Measurements from ENCODE around the gene GALNT15. TPM values are rescaled to one million over a fixed set of nuclear protein-coding genes. Genes with fewer than 3 reads are reported as not detected.

The GALNT15 gene
- 3.9 TPM for total RNA-seq

- DNase-seq (ENCODE audit: low spot score): peak; percentile 76
These were observed at the start of gene GALNT15 for GRCh38 chr3:16174389-16174788. Gene GALNT15, plus strand, starts transcription at chr3:16174680. Its CDS starts 472 bp downstream, at chr3:16175152.

- no peak for DNase-seq (ENCODE audit: low spot score)
These were observed 47.8 kb upstream of the GALNT15 start for GRCh38 chr3:16126634-16127033.

DNA sequence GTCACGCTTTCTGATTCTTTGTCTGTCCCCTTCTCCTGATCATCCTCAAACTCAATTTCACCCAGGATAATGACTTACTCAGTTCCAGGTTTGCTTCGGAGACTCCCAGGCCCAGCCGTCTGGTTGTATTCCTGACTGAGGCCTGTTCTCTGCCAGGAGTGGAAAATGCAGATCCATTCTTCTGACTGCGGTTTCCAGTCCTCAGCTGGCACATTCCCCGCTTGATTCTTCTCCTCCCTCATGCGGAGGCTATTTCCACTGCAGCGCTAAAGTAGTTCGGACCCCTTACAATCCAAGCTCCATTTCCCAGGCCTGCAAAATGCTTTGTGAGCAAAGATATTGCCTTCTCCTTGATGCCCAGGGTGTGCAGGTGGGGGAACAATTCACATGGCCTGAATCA lies 47.2 kb upstream of the GALNT15 start:
- DNase-seq (ENCODE audit: low spot score): no peak

- DNase-seq (ENCODE audit: low spot score): no peak
These were observed 44.4 kb upstream of the GALNT15 start for GRCh38 chr3:16130066-16130465.

- no peak for DNase-seq (ENCODE audit: low spot score)
These were observed 42.3 kb upstream of the GALNT15 start for GRCh38 chr3:16132190-16132589.

DNA sequence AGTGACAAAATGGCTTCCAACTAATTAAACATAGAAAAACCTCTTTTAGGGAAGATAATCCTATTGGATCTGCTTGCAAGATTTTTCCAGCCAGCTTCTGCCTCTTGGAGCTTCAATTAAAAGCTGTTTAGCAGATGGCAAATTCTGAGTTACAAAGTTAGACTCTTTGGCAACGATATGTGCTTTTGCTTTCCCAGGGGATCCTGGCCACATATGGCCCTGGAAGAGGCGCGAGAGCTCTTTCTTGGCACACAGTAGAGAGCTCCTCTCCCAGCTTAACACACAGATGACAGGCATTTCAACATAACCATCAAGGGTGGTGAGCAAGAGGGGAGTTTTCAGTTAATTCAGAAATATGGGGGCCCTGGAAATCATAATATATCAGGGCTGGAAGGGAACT lies 41.6 kb upstream of the GALNT15 start:
- DNase-seq (ENCODE audit: low spot score): no peak

GRCh38 chr3:16134173-16134928 lies 40.1 kb upstream of the GALNT15 start:
- DNase-seq (ENCODE audit: low spot score): no peak

DNA sequence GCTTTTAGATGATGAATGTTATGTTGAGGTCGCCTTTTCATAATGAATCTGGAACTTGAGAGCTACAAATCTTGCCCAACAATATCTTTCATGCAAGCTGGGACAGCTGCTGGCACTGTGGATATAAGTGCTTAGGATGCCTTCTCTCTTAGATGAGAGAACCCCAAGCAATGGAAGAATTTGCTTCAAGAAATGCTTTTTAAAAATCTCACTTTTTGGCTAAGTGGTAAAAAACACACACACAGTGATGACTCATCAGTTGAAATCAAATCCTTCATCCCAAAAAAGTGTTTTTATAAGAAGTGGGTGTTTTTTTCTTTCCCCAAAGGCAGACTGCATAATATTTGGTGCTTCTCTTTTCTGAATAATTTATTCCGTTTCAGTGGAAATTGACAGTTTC lies 38.4 kb upstream of the GALNT15 start:
- no peak for DNase-seq (ENCODE audit: low spot score)

GRCh38 chr3:16137044-16137443 lies 37.4 kb upstream of the GALNT15 start:
- DNase-seq (ENCODE audit: low spot score): no peak

- no peak for DNase-seq (ENCODE audit: low spot score)
These were observed 36.5 kb upstream of the GALNT15 start for GRCh38 chr3:16137977-16138376.

- no peak for DNase-seq (ENCODE audit: low spot score)
These were observed 34.2 kb upstream of the GALNT15 start for GRCh38 chr3:16140116-16140893.

- no peak for DNase-seq (ENCODE audit: low spot score)
These were observed 33.6 kb upstream of the GALNT15 start for GRCh38 chr3:16140894-16141285.

DNA sequence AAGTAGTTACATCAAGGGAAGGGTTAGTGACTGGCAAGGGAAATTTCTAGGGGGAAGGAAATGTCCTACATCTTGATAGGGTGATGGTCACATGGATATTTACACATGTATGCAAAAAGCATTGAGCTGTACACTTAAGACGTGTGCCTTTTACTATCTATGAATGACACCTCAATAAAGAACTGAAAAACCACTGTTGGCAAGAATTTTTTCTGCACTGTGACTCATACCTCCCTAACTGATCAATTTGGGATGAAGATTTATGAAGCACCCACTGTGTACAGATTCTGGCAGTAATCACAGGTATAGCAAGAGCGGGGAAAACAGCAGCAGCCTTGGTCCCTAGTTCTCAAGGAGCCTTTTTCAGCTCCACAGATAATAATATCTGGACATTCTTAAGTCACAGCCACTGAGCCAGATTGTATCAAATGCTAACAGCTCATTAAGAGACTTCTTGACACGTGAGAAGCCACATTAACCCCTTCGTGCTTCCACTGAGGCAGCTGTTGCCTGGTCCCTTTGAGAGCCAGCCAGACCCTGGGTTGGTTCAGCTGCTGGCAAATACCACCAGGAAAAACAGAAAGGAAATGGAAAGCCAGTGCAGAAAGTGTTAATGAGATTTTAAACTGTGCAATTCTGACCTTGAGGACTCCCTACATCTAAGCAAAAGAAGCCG lies 32.0 kb upstream of the GALNT15 start:
- no peak for DNase-seq (ENCODE audit: low spot score)

GRCh38 chr3:16143861-16144447 lies 30.5 kb upstream of the GALNT15 start:
- no peak for DNase-seq (ENCODE audit: low spot score)

DNA sequence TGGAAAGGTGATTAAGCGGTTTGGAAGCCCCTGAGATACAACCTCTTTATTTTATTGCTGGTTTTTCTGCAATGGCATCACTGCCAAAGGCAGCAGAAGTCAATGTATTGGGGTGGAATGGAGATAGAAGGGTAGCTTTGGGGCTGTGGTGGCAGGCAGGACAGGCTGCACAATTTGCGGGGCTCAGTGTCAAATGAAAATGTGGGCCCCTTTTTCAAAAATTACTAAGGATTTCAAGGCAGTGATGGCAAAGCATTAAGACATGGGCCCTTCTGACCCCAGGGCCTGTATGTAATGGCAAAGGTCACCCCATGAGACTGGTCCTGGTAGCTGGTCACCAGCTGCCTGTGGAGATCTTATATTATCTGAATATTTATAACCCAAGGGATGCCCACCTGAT lies 29.3 kb upstream of the GALNT15 start:
- DNase-seq (ENCODE audit: low spot score): no peak

GRCh38 chr3:16146015-16146730 lies 28.3 kb upstream of the GALNT15 start:
- DNase-seq (ENCODE audit: low spot score): no peak

GRCh38 chr3:16147220-16147994 lies 27.1 kb upstream of the GALNT15 start:
- no peak for DNase-seq (ENCODE audit: low spot score)

- no peak for DNase-seq (ENCODE audit: low spot score)
These were observed 26.3 kb upstream of the GALNT15 start for GRCh38 chr3:16148213-16148612.

GRCh38 chr3:16148783-16149182 lies 25.7 kb upstream of the GALNT15 start:
- peak; percentile 72 for DNase-seq (ENCODE audit: low spot score)

DNA sequence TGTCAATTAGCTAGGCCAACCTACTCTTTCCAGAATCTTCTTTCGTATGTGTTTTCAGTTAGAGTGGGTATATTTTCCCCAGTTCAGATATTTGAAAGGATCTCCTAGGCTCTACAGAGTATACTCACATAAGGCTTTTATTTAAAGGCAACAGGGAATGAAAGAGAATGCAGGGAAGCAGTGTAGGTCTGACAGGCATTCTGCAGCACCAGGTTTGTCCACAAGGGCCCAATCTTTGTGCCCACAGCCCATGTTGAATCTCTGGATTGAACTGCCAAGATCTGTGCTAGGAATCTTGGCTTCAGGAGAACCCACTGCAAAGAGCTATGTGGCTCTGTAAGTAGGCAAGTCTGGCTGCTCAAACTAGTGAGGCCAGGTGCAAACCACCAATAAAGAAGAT lies 24.2 kb upstream of the GALNT15 start:
- DNase-seq (ENCODE audit: low spot score): no peak

DNA sequence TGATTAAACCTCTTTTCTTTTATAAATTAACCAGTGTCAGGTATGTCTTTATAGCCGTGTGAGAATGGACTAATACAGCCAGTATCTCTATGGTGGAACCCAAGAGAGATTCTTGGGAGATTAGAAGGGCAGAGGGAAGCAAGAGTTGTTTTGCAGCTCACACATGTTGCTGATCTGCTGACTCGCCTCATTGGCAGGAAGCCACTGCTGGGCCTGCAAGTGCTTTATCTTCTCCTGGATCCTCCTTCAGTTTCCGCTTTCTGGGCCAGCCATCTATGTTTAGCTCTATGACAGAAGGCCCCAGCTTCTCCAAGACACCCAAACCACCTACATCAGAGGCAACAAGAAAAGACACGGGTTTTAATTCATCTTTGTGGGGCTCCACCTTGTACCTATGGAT lies 23.4 kb upstream of the GALNT15 start:
- peak; percentile 66 for DNase-seq (ENCODE audit: low spot score)

Measured in mucosa of gallbladder (tissue), 1 donor.